ENCODE results near the gene PDCD5. TPM values are rescaled to one million over a fixed set of nuclear protein-coding genes. Genes with fewer than 3 reads are reported as not detected.

The PDCD5 gene
- total and polyA plus RNA-seq, 2 donors (not counting 3 experiments of a cell fraction or from before 2014, with no cell fraction given): 51.7 to 154 TPM

- Histone ChIP-seq H3K9me1 (replicated peaks; ENCODE audit: control insufficient read depth, extremely low read depth, insufficient read depth, low read length) (no peaks in the 10 kb centered on the region), H3K27me3 (ENCODE audit: control insufficient read depth in 2 of 2, insufficient read depth in 2 of 2, low read length in 2 of 2) (no peaks in the 10 kb centered on the region), H2AFZ (ENCODE audit: low read depth, low read length) (no peak overlapping the region), H3K4me1 (ENCODE audit: control insufficient read depth, extremely low read depth, insufficient read depth, low read length) (no peaks in the 10 kb centered on the region), H3K4me2 (ENCODE audit: insufficient read depth, low read length) (no peak overlapping the region), H3K4me3 (replicated peaks in 1 of 3; ENCODE audit: insufficient read depth in 1 of 3, low read depth in 1 of 3, low read length in 3 of 3) (no peak overlapping the region), H3K9ac (replicated peaks; ENCODE audit: extremely low read depth, insufficient read depth, low read length) (no peak overlapping the region), H3K36me3 (ENCODE audit: control insufficient read depth in 2 of 2, extremely low read depth in 1 of 2, insufficient read depth in 2 of 2, low read length in 2 of 2) (no peaks in the 10 kb centered on the region), H4K20me1 (replicated peaks; ENCODE audit: control insufficient read depth, extremely low read depth, insufficient read depth, low read length) (no peaks in the 10 kb centered on the region), H3K27ac (ENCODE audit: insufficient read depth, low read depth, low read length) (no peak overlapping the region), H3K79me2 (ENCODE audit: control insufficient read depth, insufficient read depth, low read length) (no peaks in the 10 kb centered on the region), H3K9me3 (replicated peaks; ENCODE audit: control insufficient read depth, insufficient read depth, low read length) (no peaks in the 10 kb centered on the region)
- no TSS peak for BruUV-seq (replicated peaks)
- intact Hi-C loops (cut with micrococcal nuclease) (no loop called here), dilution Hi-C loops (cut with MboI; ENCODE audit: extremely low pct_ligation_motif_present, low sequenced_read_pairs) (no loop called here)
- ChIA-PET POLR2A (no interaction called here), CTCF (interaction anchor here (0.7 to 1.2 kb wide), 5 partner anchors 9 to 1896 kb away, joined by 3 to 4 read pairs (median 3); no protein-coding TSS in a partner anchor)
- no peak for FAIRE-seq
- DNase-seq (ENCODE audit: low read depth, low spot score): no peak
- no peak for TF ChIP-seq MYC (IDR thresholded peaks at IDR 0.05; ENCODE audit: low read depth, low read length)
- no peak for TF ChIP-seq MAX (IDR thresholded peaks at IDR 0.05; ENCODE audit: insufficient read depth, insufficient read length)
- TF ChIP-seq GATA2 (IDR thresholded peaks at IDR 0.05; ENCODE audit: insufficient read depth, insufficient read length, low read depth, low read length): no peak
- TF ChIP-seq FOS (IDR thresholded peaks at IDR 0.05; ENCODE audit: borderline replicate concordance, insufficient read depth, low read length): no peak
- no peak for TF ChIP-seq EZH2 (IDR thresholded peaks at IDR 0.05; ENCODE audit: borderline replicate concordance, low read depth, low read length, severe bottlenecking)
- TF ChIP-seq CTCF (IDR thresholded peaks at IDR 0.05; ENCODE audit: extremely low read depth in 1 of 2, insufficient read depth in 1 of 2, low read depth in 1 of 2, low read length in 2 of 2): no peak
- TF ChIP-seq JUN (IDR thresholded peaks at IDR 0.05; ENCODE audit: borderline replicate concordance, insufficient read depth, insufficient read length, low read depth): no peak
These were observed 14.7 kb upstream of the PDCD5 start for GRCh38 chr19:32566246-32566830.
